ENCODE measurements around the gene GP1BA.

- TF ChIP-seq CTCF (optimal IDR thresholded peaks at IDR 0.05 in 1 of 3, IDR thresholded peaks at IDR 0.05 in 1 of 3, conservative IDR thresholded peaks at IDR 0.05 in 1 of 3; ENCODE audit: extremely low read depth in 1 of 3, insufficient read depth in 2 of 3, low read length in 3 of 3) (no peak), EZH2 (IDR thresholded peaks at IDR 0.05; ENCODE audit: low read length) (no peak)
Observed at GRCh38 chr17:4944554-4945175, 12.6 kb downstream of the GP1BA start.
